ENCODE results near the gene AMY2A. TPM values are rescaled to one million over a fixed set of nuclear protein-coding genes. Genes with fewer than 3 reads are reported as not detected.
"Not testable (repeated sequence)": the region's sequence is repeated elsewhere in the genome, so short reads cannot be mapped to it uniquely, and the experiment has no call there.

The AMY2A gene
- total and polyA plus RNA-seq, 2 of the 8 experiments (the other 6 are each of a cell fraction or from before 2014, with no cell fraction given): not detected

DNA sequence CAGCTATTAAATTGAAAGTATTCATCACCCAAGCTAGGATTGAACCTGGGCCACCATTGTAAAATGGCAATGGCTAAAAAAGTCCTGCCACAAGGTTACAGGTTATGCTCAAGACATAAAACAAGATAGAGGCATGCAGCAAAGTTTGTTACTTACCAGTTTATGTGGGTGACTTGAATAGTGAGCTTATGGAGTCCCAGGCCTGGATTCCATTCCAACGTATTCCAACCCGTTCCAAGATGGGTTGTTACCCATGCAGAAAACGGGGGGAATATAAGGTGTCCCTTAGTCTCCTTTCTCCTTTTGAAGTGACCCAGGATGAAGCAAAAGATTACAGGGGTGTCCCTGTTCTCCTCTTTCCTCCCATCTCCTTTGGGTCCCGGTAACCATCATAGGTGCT, 10.2 kb downstream of the AMY2A start:
- H2BK5ac ChIP-seq (ENCODE audit: low read depth, low read length); H2BK12ac ChIP-seq (ENCODE audit: low read depth, low read length); H2AK5ac ChIP-seq (ENCODE audit: low read depth, low read length); H3K36me3 ChIP-seq (ENCODE audit: control insufficient read depth in 2 of 4, insufficient read depth in 4 of 4, low read length in 3 of 4); H3K56ac ChIP-seq (replicated peaks; ENCODE audit: insufficient read length, low read depth, low read length); H4K8ac ChIP-seq (ENCODE audit: extremely low read depth, insufficient read depth, low read length); H3K79me2 ChIP-seq (ENCODE audit: control insufficient read depth in 1 of 2, insufficient read depth in 2 of 2, low read length in 2 of 2); H3K9me3 ChIP-seq (ENCODE audit: insufficient read depth in 2 of 2, low read depth in 1 of 2, low read length in 1 of 2); H3K4me1 ChIP-seq (replicated peaks in 1 of 4; ENCODE audit: control insufficient read depth in 3 of 4, insufficient read depth in 4 of 4, low read length in 3 of 4); H3K9ac ChIP-seq (replicated peaks in 1 of 4; ENCODE audit: extremely low read depth in 1 of 4, low read depth in 3 of 4, low read length in 3 of 4); H2BK15ac ChIP-seq (ENCODE audit: low read length); H2BK20ac ChIP-seq (ENCODE audit: low read length); H3K4me2 ChIP-seq (ENCODE audit: insufficient read depth in 1 of 2, low read depth in 2 of 2, low read length in 2 of 2); H3K23ac ChIP-seq (ENCODE audit: insufficient read length); H3K14ac ChIP-seq (ENCODE audit: insufficient read length); H4K5ac ChIP-seq (ENCODE audit: insufficient read length, low read depth, low read length); H3K27ac ChIP-seq (ENCODE audit: low read depth, low read length); H3K18ac ChIP-seq (ENCODE audit: extremely low read depth, low read length); DNase-seq (ENCODE audit: low read depth in 1 of 2, low spot score in 2 of 2); H3K4me3 ChIP-seq (ENCODE audit: extremely low read depth in 1 of 4, insufficient read depth in 2 of 4, low read depth in 3 of 4, low read length in 4 of 4); H2BK120ac ChIP-seq (replicated peaks; ENCODE audit: low read depth, low read length); H3K27me3 ChIP-seq (replicated peaks in 1 of 4; ENCODE audit: control insufficient read depth in 3 of 4, extremely low read depth in 1 of 4, insufficient read depth in 3 of 4, low read length in 3 of 4); H2AFZ ChIP-seq (ENCODE audit: low read length); H3K79me1 ChIP-seq (ENCODE audit: low read depth, low read length); CTCF ChIA-PET (ENCODE audit: partially characterized antibody); H3K4ac ChIP-seq (replicated peaks; ENCODE audit: insufficient read length, low read depth, low read length); H4K20me1 ChIP-seq (replicated peaks in 1 of 2; ENCODE audit: control insufficient read depth in 1 of 2, insufficient read depth in 2 of 2, low read length in 2 of 2); H3K23me2 ChIP-seq (ENCODE audit: low read depth, low read length); POLR2A ChIA-PET (ENCODE audit: partially characterized antibody); H4K91ac ChIP-seq (replicated peaks; ENCODE audit: insufficient read length, low read length); FAIRE-seq: not testable (repeated sequence)
- WGBS, 2 experiments (ENCODE audit: extremely low coverage in 1 of 2, insufficient coverage in 1 of 2, insufficient read length in 1 of 2, insufficient replicate concordance in 2 of 2, low coverage in 1 of 2, low lambda C conversion rate in 2 of 2, missing lambda C conversion rate in 1 of 2): 95% methylated on average over 3 of the region's 4 CpGs; no CpG with 5 or more reads in 1 of the 2 experiments

GRCh38 chr1:103641194-103641593, 24.0 kb downstream of the AMY2A start:
- FAIRE-seq; H3K4me1 ChIP-seq (replicated peaks in 1 of 4; ENCODE audit: control insufficient read depth in 3 of 4, insufficient read depth in 4 of 4, low read length in 3 of 4): not testable (repeated sequence)

More at GRCh38 chr1:103641194-103641593, 24.0 kb downstream of the AMY2A start:
- H3K79me1 ChIP-seq (ENCODE audit: low read depth, low read length); H3K27me3 ChIP-seq (replicated peaks in 1 of 4; ENCODE audit: control insufficient read depth in 3 of 4, extremely low read depth in 1 of 4, insufficient read depth in 3 of 4, low read length in 3 of 4); H2AFZ ChIP-seq (ENCODE audit: low read length); H2BK20ac ChIP-seq (ENCODE audit: low read length); H4K91ac ChIP-seq (replicated peaks; ENCODE audit: insufficient read length, low read length); H3K56ac ChIP-seq (replicated peaks; ENCODE audit: insufficient read length, low read depth, low read length); H3K23me2 ChIP-seq (ENCODE audit: low read depth, low read length); H3K23ac ChIP-seq (ENCODE audit: insufficient read length); H2BK120ac ChIP-seq (replicated peaks; ENCODE audit: low read depth, low read length); H2BK12ac ChIP-seq (ENCODE audit: low read depth, low read length); CTCF ChIA-PET (ENCODE audit: partially characterized antibody); H3K18ac ChIP-seq (ENCODE audit: extremely low read depth, low read length); H4K8ac ChIP-seq (ENCODE audit: extremely low read depth, insufficient read depth, low read length); H2BK15ac ChIP-seq (ENCODE audit: low read length); H4K20me1 ChIP-seq (replicated peaks in 1 of 2; ENCODE audit: control insufficient read depth in 1 of 2, insufficient read depth in 2 of 2, low read length in 2 of 2); H2AK5ac ChIP-seq (ENCODE audit: low read depth, low read length); H3K14ac ChIP-seq (ENCODE audit: insufficient read length); H3K4me2 ChIP-seq (ENCODE audit: insufficient read depth in 1 of 2, low read depth in 2 of 2, low read length in 2 of 2); H2BK5ac ChIP-seq (ENCODE audit: low read depth, low read length); H4K5ac ChIP-seq (ENCODE audit: insufficient read length, low read depth, low read length); H3K79me2 ChIP-seq (ENCODE audit: control insufficient read depth in 1 of 2, insufficient read depth in 2 of 2, low read length in 2 of 2); H3K4ac ChIP-seq (replicated peaks; ENCODE audit: insufficient read length, low read depth, low read length); H3K36me3 ChIP-seq (ENCODE audit: control insufficient read depth in 2 of 4, insufficient read depth in 4 of 4, low read length in 3 of 4); H3K4me3 ChIP-seq (ENCODE audit: extremely low read depth in 1 of 4, insufficient read depth in 2 of 4, low read depth in 3 of 4, low read length in 4 of 4); DNase-seq (ENCODE audit: low read depth in 1 of 2, low spot score in 2 of 2); H3K9me3 ChIP-seq (ENCODE audit: insufficient read depth in 2 of 2, low read depth in 1 of 2, low read length in 1 of 2); H3K9ac ChIP-seq (replicated peaks in 1 of 4; ENCODE audit: extremely low read depth in 1 of 4, low read depth in 3 of 4, low read length in 3 of 4); POLR2A ChIA-PET (ENCODE audit: partially characterized antibody); H3K27ac ChIP-seq (ENCODE audit: low read depth, low read length): not testable (repeated sequence)
- no CpG with 5 or more reads among the region's 3 CpGs for WGBS, 2 experiments (ENCODE audit: extremely low coverage in 1 of 2, insufficient coverage in 1 of 2, insufficient read length in 1 of 2, insufficient replicate concordance in 2 of 2, low coverage in 1 of 2, low lambda C conversion rate in 2 of 2, missing lambda C conversion rate in 1 of 2)

Data from H1 (cell line).